ENCODE data around the gene CXXC5.

CXXC5 gene

GRCh38 chr5:139695178-139695573, 47.0 kb downstream of the CXXC5 start:
- no peak for DNase-seq

DNA sequence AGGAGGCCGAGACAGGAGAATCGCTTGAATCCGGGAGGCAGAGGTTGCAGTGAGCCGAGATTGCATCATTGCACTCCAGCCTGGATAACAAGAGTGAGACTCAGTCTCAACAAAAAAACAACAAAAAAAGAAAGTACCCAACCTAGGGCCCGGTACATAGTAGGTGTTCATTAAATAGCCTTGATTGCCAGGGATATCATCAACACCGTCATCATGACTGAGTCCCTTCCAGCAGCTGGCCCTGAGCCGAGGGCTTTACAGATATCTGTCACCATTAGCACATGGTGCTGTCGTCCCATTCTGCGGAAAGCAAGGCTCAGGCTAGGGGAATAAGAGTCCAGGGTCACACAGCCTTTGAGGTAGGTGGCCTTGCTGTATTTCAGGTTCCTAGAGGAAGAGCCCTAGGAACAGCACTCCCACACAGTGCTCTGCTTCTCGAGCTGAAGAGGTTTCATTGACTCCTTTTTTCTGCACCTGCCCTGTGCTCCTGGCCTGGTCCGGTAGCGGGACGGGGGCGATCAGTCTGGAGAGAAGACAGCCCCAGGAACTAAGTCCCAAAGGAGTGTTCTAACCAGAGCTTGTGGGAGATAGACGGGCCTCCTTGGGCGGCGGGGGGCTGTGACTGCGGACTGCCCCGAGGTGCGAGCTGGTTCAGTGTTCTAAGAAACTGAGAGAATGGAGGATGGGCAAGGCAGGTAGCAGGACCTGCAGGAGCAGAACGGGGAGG, 48.2 kb downstream of the CXXC5 start:
- DNase-seq = no peak

DNA sequence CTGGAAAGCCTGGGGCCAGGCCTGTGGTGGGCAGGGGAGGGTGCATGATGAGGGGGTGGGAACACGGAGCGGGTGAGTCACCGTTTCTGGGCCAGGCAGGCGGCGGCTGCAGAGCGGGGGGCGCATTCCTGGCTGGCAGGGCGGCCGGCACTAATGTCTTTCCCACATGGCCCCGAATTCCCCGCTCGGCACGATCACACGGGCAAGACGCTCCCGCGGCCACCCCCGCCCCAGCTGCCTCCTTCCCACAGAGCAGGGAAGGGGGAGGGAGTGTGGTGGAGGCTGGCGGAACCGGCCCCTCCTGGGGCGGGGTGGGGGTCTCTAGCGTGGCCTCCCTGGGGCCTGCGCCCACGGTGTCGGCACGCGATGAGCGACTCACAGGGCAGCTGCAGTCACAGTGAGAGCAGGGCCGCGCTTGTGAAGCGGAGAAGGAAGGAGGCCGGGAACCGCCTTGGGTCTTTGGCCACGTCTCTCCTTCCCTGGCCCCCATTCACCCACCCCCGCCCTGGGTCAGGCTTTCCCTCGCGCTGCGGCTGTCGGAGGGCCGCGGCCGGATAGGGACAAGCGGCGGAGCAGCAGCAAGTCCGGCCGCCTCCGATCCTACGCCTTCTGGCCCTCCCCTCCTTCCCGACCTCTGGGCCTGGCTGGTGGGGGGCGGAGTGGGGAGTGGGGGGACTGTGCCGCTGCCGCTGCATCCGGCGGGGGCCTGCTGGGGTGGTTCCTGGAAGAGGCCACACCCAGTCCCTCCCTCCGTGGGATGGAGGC, 48.9 kb downstream of the CXXC5 start:
- DNase-seq = no peak

DNA sequence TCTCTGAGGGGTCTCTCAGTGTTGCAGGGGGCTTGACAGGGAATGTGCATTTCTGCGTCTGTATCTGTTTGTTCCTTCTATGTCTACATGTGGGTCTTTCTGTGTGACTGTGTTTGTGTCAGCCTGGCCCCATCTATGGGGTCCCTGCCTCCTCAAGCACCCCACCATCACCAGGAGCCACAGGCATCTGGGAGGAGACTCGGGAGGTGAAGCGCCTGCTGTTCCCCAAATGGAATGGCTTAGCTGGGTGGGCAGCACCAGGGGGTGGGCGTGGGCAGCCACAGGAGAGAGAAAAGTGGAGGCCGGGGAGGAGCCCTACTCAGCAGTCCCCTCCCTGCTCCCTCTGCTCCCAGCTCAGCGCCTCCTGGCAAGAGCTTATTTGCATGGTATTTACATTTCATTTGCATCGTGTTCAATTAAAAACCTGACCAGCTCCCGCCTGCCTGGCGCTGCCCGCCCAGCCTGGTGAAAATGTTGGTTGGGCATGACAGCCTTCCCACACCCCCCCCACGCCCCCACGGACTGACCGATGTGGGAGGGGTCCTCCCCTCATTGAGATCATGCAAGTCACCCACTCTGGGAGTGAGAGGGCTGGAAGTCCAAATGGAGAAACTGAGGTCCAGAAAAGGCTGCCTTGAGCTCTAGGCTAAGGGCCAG, 50.5 kb downstream of the CXXC5 start:
- no peak for DNase-seq

DNA sequence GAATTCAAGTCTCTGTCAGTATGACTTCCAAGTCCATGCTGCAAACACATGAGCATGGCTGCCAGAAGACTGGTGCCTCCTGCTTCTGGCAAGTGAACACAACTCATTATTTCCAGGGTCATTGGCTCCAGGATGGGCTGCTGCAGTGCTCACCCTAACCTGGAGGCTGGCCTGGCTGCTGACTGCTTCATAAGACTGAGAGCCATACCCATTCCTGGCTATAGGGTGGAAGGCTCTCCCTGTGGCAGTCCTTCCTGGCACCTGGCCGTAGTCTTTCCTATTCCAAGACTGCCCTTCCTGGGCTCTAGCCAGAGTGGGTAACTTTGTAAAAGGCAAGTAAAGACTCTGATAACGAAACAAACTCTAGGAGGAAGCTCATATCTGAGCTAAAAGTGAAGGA, 51.2 kb downstream of the CXXC5 start:
- no peak for DNase-seq

- DNase-seq = no peak
These were observed 52.5 kb downstream of the CXXC5 start for GRCh38 chr5:139700711-139701055.

- no peak for DNase-seq
These were observed 53.0 kb downstream of the CXXC5 start for GRCh38 chr5:139701056-139701741.

DNA sequence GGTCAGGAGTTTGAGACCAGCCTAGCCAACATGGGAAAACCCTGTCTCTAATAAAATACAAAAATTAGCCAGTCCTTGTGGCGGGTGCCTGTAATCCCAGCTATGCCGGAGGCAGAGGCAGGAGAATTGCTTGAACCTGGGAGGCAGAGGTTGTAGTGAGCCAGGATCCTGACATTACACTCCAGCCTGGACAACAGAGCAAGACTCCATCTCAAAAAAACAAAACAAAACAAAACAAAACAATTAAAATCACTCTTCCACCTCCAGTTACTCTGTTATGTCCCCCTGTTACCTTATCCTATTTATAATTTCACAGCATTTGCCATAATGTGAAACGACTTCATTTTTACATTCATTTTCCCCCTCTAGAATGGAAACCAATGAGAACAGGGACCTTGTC, 54.4 kb downstream of the CXXC5 start:
- no peak for DNase-seq

- DNase-seq = no peak
These were observed 56.6 kb downstream of the CXXC5 start for GRCh38 chr5:139704748-139705147.

DNA sequence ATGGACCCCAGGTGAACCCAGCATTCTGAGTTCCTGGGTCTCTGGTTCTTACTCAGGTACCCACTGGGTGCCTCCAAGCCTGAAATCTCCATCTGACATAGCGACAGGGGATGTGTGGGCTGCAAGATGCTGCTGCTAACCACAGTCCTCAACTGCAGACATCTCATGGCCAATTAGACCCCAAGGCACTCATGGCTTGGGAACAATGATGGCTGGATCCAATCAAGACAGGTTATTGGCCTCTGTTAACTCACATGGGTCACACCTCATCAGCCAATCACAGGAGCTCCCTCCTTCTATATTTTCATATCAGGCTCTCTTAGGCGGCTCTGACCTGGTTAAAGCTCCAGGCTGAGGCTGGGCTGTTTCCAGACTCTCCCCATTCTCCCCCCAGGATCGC, 57.0 kb downstream of the CXXC5 start:
- DNase-seq = no peak

GRCh38 chr5:139705655-139706587, 57.8 kb downstream of the CXXC5 start:
- no peak for DNase-seq

DNA sequence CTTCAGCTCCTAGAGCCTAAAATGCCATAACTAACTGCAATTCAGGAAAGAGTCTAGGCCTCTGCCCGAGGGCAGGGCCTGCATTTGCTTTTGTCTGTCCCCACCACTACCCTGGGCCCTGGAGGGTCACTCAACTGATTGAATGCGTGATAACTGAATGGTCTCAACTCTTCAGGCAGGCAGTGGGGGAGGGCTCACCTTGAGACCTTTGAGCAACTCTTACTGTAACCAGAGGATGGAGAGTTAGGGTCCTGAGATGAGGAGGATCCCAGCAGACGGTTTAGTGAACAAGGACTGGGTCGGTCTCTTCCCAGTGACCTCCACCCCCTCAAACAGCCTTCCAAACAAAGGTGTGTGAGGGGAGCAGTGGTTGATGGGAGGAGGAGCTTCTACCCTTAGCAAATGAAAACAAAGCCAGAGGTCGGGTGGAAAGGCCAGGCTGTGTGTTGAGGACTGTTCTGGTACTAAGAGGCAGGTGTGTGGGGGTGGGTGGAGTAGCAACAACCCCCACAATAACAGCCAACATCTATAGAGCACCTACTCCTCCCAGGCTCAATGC, 59.4 kb downstream of the CXXC5 start:
- DNase-seq = no peak

GRCh38 chr5:139708434-139708861, 60.3 kb downstream of the CXXC5 start:
- no peak for DNase-seq

- DNase-seq = peak; percentile 54 to 73
These were observed 60.9 kb downstream of the CXXC5 start for GRCh38 chr5:139708877-139709581.

GRCh38 chr5:139709582-139710318, 61.6 kb downstream of the CXXC5 start:
- DNase-seq = no peak

DNA sequence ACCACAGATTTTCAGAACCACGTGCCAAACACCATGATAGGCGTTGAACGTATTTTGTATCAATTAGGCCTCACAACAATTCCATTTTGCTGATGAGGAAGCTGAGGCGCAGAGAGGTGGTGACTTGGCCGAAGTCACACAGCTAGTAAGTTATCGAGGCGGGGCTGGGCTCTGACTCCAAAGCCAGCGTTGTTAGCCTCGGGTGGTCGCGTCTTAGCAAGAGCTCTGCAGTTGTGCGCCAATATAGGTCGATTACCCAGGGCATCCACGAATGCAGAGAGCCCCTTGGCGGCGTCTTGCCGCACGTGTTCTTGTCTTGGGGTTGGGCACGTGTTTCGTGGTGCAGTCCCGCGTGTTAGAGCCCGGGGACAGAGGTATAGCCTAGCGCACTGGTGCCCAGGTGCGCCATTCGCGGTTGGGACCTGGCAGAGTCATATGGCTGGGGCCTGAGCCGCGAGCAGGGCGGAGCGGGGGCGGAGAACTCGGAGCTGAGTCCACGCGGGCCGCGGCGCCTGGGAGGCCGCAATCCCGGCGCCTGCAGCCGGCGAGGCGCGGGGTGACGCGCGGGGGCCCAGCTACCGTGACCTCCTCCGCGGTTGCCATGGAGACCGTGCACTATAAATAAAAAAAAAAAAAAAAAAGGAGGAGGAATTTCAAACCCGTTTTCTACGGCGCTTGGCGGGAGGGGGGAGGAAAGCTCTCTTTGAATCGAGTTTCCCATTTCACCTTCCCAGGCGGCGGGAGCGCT, 62.3 kb downstream of the CXXC5 start:
- peak; percentile 34 to 38 for DNase-seq

DNA sequence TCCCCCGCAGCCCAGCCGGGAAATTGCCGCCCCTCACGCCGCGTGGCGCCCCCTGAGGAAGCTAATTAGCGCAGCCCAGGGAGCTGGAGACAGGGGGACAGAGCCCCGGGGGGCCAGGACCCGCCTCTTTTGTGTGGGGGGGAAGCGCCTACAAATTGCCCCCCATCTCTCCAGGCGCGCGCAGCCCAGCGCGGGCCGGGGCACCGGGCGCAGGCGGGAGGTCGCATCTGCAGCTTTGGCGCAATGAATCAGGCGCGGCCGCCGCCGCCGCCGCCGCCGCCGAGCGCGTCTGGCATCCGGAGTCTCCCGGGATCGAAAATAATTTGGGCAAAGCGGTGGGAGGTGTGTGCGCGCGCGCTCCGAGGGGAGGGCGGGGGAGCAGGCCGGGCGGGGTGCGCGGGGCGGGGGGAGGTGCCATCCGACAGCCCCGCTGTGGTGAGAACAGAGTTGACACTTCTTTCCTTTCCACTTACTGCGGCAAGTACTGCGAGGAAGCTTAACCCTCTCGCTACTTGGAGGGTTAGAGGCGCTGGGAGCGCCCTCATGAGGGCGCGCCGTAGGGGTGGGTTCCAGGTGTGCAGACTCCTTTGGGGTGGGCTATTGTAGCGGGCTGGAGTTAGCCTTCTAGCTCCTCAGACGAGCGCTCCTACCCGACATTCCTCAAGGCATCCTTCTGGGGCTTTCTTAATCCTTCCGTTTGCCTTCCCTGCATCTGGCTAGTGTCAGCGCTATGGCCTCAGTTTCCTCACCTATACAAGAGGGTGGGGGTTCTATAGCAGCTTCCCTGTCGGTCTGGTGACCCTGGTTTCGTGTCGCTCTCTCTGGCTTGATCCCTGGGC, 63.1 kb downstream of the CXXC5 start:
- DNase-seq = peak in 1 of 2 experiments; percentile 51

DNA sequence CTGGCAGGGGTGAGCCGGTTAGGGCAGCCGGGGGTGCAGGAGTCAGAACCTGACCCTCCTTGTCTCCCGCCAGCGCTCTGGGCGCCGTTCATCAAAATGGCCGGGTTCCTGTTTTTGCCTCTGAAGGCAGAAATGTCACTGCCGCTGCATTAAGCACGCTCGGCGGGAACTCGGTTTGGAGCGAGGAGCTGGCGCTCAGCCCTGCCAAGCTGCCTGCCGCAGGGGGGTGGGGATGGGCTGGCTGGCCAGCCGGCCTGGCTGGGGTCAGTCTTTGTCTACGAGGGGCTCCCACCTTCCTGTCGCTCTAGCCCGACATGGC, 63.7 kb downstream of the CXXC5 start:
- DNase-seq = no peak

DNA sequence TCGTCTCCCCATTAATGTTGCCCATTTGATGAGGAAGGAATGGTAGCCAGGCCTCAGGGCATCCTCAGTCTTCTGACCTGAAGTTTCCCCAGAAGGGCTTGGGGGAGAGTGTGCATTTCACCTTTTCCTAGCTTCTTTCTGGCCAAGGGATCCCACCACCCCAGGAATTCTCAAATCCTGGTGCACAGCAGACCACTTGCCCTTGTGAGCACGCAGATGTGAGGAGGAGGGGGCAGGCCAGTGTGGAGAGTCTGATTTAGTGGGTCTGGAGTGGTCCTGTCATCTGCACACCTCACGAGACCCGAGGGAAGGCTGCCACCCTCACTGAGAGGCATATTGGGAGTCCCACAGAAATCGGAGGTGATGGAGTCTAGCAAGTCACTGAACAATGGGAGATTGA, 64.3 kb downstream of the CXXC5 start:
- DNase-seq = no peak

Data from NCI-H2081 (cell line).